H1 (cell line): ENCODE measurements around the gene HIPK2.

ENCODE experiments used
- ASH2L ChIP-seq: fragments of 200-600, 300-600 bp; sonication (generic); IDR thresholded peaks from one replicate; pipeline ENCODE4 v1.7.1; 2017; ENCODE audit warnings: low read length
- CHD2 ChIP-seq: IDR thresholded peaks from 2 replicates; pipeline ENCODE4 v1.6.1; 2012; ENCODE audit warnings: low read length, improper control_type of control experiment
- CTCF ChIP-seq, 3 experiments: IDR thresholded peaks; 1 replicate in 2 of 3; 2 replicates in 1 of 3; pipeline versions ENCODE4 v1.5.1 to v1.6.1; 2011; ENCODE audit warnings: low read length in 3 of 3, mild to moderate bottlenecking in 3 of 3, inconsistent platforms in 2 of 3, low read depth in 1 of 3, moderate library complexity in 1 of 3; ENCODE audit not compliant: insufficient read depth in 1 of 3; ENCODE audit errors: control extremely low read depth in 1 of 3
- EP300 ChIP-seq, 2 experiments: IDR thresholded peaks; 1 replicate in 1 of 2; 2 replicates in 1 of 2; pipeline ENCODE4 v1.6.1; 2011 to 2012; ENCODE audit warnings: low read depth in 2 of 2, low read length in 2 of 2, mild to moderate bottlenecking in 2 of 2, borderline replicate concordance in 1 of 2, inconsistent platforms in 1 of 2, moderate library complexity in 1 of 2
- EZH2 ChIP-seq: fragments of 200-600 bp; sonication (generic); IDR thresholded peaks from 2 replicates; pipeline ENCODE4 v1.7.1; 2012; ENCODE audit warnings: low read depth, mild to moderate bottlenecking, moderate library complexity, low read length, inconsistent platforms; ENCODE audit not compliant: severe bottlenecking
- GABPA ChIP-seq: IDR thresholded peaks from 2 replicates; pipeline ENCODE4 v1.6.1; 2011; ENCODE audit warnings: mild to moderate bottlenecking, low read length, moderate library complexity, borderline replicate concordance; ENCODE audit not compliant: insufficient read depth
- HDAC2 ChIP-seq, 2 experiments: fragments of 300-600 bp in 1 of 2; sonication (generic) in 1 of 2; IDR thresholded peaks; 2 replicates each; pipeline ENCODE4 v1.6.1; 2011 to 2012; ENCODE audit warnings: low read depth in 2 of 2, low read length in 2 of 2, mild to moderate bottlenecking in 2 of 2, moderate library complexity in 2 of 2, borderline replicate concordance in 1 of 2, inconsistent platforms in 1 of 2
- JUND ChIP-seq: IDR thresholded peaks from 2 replicates; pipeline ENCODE4 v1.6.1; 2011; ENCODE audit warnings: mild to moderate bottlenecking, improper control_type of control experiment, low read length
- MAX ChIP-seq: IDR thresholded peaks from 2 replicates; pipeline ENCODE4 v1.6.1; 2012; ENCODE audit warnings: inconsistent platforms
- POLR2A ChIP-seq, 2 experiments: IDR thresholded peaks; 1 replicate in 1 of 2; 2 replicates in 1 of 2; pipeline ENCODE4 v1.6.1; 2011; ENCODE audit warnings: low read depth in 2 of 2, low read length in 2 of 2, mild to moderate bottlenecking in 2 of 2; ENCODE audit errors: control extremely low read depth in 1 of 2
- POLR2AphosphoS5 ChIP-seq: IDR thresholded peaks from 2 replicates; pipeline ENCODE4 v1.6.1; 2011; ENCODE audit warnings: low read depth, low read length
- RXRA ChIP-seq: IDR thresholded peaks from 2 replicates; pipeline ENCODE4 v1.6.1; 2011; ENCODE audit warnings: low read depth, mild to moderate bottlenecking, low read length, moderate library complexity; ENCODE audit not compliant: insufficient read depth
- SRF ChIP-seq: IDR thresholded peaks from 2 replicates; pipeline ENCODE4 v1.6.1; 2011; ENCODE audit warnings: mild to moderate bottlenecking, low read depth, low read length, moderate library complexity

GRCh38 chr7:139753693-139754111, 24.1 kb downstream of the HIPK2 start:
- TF ChIP-seq CTCF (IDR thresholded peaks at IDR 0.05; ENCODE audit: control extremely low read depth in 1 of 3, insufficient read depth in 1 of 3, low read depth in 1 of 3, low read length in 3 of 3): no peak
- no peak for TF ChIP-seq CHD2
- no peak for TF ChIP-seq GABPA
- no peak for TF ChIP-seq SRF
- no peak for TF ChIP-seq RXRA
- no peak for TF ChIP-seq JUND
- no peak for TF ChIP-seq MAX
- TF ChIP-seq POLR2A (IDR thresholded peaks at IDR 0.05; ENCODE audit: control extremely low read depth in 1 of 2, low read depth in 2 of 2, low read length in 2 of 2): no peak
- no peak for TF ChIP-seq POLR2AphosphoS5
- no peak for TF ChIP-seq HDAC2 (IDR thresholded peaks at IDR 0.05; ENCODE audit: borderline replicate concordance in 1 of 2, low read depth in 2 of 2, low read length in 2 of 2)
- TF ChIP-seq EZH2: no peak
- TF ChIP-seq ASH2L: no peak
- TF ChIP-seq EP300 (IDR thresholded peaks at IDR 0.05; ENCODE audit: borderline replicate concordance in 1 of 2, low read depth in 2 of 2, low read length in 2 of 2): no peak
